Stomach (tissue), 9 donors: ENCODE results near the gene FES. TPM values are rescaled to one million over a fixed set of nuclear protein-coding genes. Genes with fewer than 3 reads are reported as not detected.

Experiments used
- DNase-seq, 2 donors: peaks; one replicate each; pipeline versions ENCODE4 v3.0.0 to v3.0.0-alpha.2; 2013 to 2019
- H3K27ac ChIP-seq, 5 donors: fragments of 200-600 bp in 4 of 5; sonication (generic) in 4 of 5; one replicate each; pipeline ENCODE4 v1.5.1; 2013 to 2019; ENCODE audit warnings: mild to moderate bottlenecking in 1 of 5, moderate library complexity in 1 of 5
- H3K27me3 ChIP-seq, 3 donors: fragments of 200-600 bp; sonication (generic); one replicate each; pipeline ENCODE4 v1.5.1; 2017 to 2019; ENCODE audit warnings: mixed run types in 1 of 3
- H3K36me3 ChIP-seq, 4 donors: fragments of 200-600 bp; sonication (generic); 1 replicate in 3 of 4; 2 replicates in 1 of 4; pipeline ENCODE4 v1.5.1; 2016 to 2019
- H3K4me1 ChIP-seq, 4 donors: fragments of 200-600 bp; sonication (generic); one replicate each; pipeline ENCODE4 v1.5.1; 2016 to 2019
- H3K4me3 ChIP-seq, 4 donors: fragments of 200-600 bp; sonication (generic) in 3 of 4; one replicate each; pipeline ENCODE4 v1.5.1; 2016 to 2019; ENCODE audit warnings: mild to moderate bottlenecking in 1 of 4
- H3K9me3 ChIP-seq, 4 donors: fragments of 200-600 bp; sonication (generic); one replicate each; pipeline ENCODE4 v1.5.1; 2016 to 2019
- EP300 ChIP-seq: sonication (generic); formaldehyde crosslinking; IDR thresholded peaks from one replicate; pipeline ENCODE4 v1.6.1; 2017; ENCODE audit warnings: antibody characterized with exemption
- POLR2A ChIP-seq, 4 donors: fragments of 450-650 bp; IDR thresholded peaks; one replicate each; pipeline ENCODE4 v1.6.1; 2016; ENCODE audit warnings: antibody characterized with exemption in 4 of 4, control low read depth in 2 of 4, mild to moderate bottlenecking in 1 of 4, moderate library complexity in 1 of 4
- POLR2AphosphoS5 ChIP-seq, 3 donors: sonication (generic); formaldehyde crosslinking; IDR thresholded peaks; one replicate each; pipeline ENCODE4 v1.6.1; 2016; ENCODE audit warnings: antibody characterized with exemption in 3 of 3
- WGBS, 5 donors: extraction: QIAGEN DNeasy Blood & Tissue Kit in 3 of 5; methylation state at CpG; one replicate each; pipeline versions ENCODE4 v1.1.5 to v1.1.7; 2013 to 2018; 5-methylcytosine and 5-hydroxymethylcytosine counted together
- intact Hi-C: fragments of 100-400 bp; cut with DNase I; formaldehyde crosslinking; loops from one replicate; pipeline ENCODE4 v1.15.1; 2023; ENCODE audit warnings: low total_unique reads
- polyA plus RNA-seq, 3 donors: library from polyadenylated mRNA; stranded (reverse); fragments of 200-250 nt; gene quantifications; one replicate each; pipeline ENCODE4 v1.2.3, GENCODE V29; 2013
- total RNA-seq, 5 donors: library from RNA; depleted of rRNA; stranded (reverse); fragments of >200 nt; gene quantifications; one replicate each; pipeline versions ENCODE4 v1.1.0 to v1.2.3, GENCODE V29; 2014 to 2016
- TF ChIP-seq, protein P1 (sequence below), 7 experiments: fragments of 450-650 bp in 4 of 7; fragments of 200-600 bp in 3 of 7; sonication (generic) in 3 of 7; IDR thresholded peaks; one replicate each; pipeline ENCODE4 v1.5.1; 2016 to 2019; ENCODE audit warnings: antibody characterized with exemption in 7 of 7, control low read depth in 2 of 7, mild to moderate bottlenecking in 1 of 7
- donor health status: healthy with polysubstance abuse.
- donor health status: Bipolar disorder and iron deficiency.
- donor health status: healthy.

Gene FES
- total and polyA plus RNA-seq, 8 donors, result 8.0 to 49.1 (median 19.2) TPM

DNA sequence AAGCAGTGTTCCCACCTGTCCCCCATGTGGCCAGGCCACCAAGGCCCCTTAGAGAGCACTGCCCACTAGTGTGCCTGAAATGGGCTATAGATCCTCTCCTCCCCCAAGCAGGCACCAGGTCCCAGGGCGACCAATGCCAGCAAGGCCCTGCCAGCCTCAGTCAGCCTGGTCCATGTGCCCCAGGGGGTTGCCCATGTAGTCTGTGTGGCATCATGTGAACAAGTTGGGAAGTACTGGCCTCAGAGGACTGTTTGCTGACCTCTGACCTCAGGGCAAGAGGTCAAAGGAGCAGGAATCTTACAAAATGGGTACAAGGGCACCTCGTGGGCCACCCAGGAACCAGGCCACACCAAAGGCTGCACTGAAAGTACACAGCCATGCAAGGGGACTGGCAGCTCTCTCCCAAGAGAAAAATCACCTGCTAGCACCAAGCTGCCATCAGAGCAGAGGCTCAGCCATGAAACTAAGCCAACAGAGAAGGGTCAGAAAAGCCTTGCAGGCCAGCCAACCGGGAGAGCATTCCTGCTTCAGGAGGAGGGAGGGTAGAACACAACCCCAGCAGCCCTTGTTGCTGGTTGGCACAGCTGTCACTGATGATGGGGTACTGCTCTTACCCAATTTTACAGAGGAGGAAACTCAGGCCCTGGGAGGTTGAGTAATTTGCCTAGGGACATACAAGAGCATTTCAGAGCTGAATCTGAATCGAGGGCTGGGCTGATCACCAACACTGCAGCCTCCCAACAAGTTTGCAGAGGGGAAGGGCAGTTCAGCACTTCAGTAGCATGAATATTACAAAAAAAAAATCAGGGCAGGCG is 21.1 kb upstream of the FES start:
- Histone ChIP-seq H3K4me3 (no peak overlapping the region), H3K36me3 (no peaks in the 10 kb centered on the region), H3K27ac (peak overlapping the region in 2 of 5 donors; percentile 31 to 43), H3K4me1 (peaks cover 0 to 24% (median 0%) of the 10 kb centered on the region in 4 donors), H3K9me3 (no peaks in the 10 kb centered on the region), H3K27me3 (no peaks in the 10 kb centered on the region)
- no peak for TF ChIP-seq POLR2AphosphoS5 (IDR thresholded peaks at IDR 0.05)
- TF ChIP-seq, protein P1, sequence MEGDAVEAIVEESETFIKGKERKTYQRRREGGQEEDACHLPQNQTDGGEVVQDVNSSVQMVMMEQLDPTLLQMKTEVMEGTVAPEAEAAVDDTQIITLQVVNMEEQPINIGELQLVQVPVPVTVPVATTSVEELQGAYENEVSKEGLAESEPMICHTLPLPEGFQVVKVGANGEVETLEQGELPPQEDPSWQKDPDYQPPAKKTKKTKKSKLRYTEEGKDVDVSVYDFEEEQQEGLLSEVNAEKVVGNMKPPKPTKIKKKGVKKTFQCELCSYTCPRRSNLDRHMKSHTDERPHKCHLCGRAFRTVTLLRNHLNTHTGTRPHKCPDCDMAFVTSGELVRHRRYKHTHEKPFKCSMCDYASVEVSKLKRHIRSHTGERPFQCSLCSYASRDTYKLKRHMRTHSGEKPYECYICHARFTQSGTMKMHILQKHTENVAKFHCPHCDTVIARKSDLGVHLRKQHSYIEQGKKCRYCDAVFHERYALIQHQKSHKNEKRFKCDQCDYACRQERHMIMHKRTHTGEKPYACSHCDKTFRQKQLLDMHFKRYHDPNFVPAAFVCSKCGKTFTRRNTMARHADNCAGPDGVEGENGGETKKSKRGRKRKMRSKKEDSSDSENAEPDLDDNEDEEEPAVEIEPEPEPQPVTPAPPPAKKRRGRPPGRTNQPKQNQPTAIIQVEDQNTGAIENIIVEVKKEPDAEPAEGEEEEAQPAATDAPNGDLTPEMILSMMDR (IDR thresholded peaks at IDR 0.05), result no peak
- TF ChIP-seq EP300, result no peak
- no peak for TF ChIP-seq POLR2A (IDR thresholded peaks at IDR 0.05)
- WGBS, 5 donors, result 67 to 85% (median 70%) methylated on average over 5 of the region's 5 CpGs
- no peak for DNase-seq
- intact Hi-C loops, result no loop called here

DNA sequence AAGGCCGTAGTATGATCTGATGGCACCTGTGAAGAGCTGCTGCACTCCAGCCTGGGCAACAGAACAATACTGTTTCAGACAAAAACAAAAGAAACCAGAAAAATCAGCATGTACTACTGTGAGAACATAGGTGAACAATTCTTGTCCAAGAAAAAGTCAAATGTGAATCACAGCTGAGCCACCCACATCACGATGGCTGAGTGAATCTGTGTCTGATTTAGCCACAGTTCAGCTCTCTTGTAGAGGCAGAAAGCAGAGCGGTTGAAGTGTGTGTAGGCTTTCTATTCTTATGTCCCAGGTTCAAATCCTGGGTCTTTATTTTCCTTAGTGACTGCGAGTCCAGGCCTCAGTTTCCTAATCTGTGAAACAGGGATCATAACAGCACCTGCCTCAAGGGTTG is 20.3 kb upstream of the FES start:
- TF ChIP-seq EP300, result no peak
- TF ChIP-seq POLR2A (IDR thresholded peaks at IDR 0.05), result no peak
- TF ChIP-seq POLR2AphosphoS5 (IDR thresholded peaks at IDR 0.05), result no peak
- TF ChIP-seq, protein P1 (IDR thresholded peaks at IDR 0.05), result no peak
- Histone ChIP-seq H3K4me1 (peaks cover under 1 to 27% (median 4%) of the 10 kb centered on the region in 4 donors), H3K27ac (peak overlapping the region in 1 of 5 donors; percentile 43), H3K9me3 (no peaks in the 10 kb centered on the region), H3K36me3 (no peaks in the 10 kb centered on the region), H3K4me3 (no peak overlapping the region), H3K27me3 (no peaks in the 10 kb centered on the region)
- intact Hi-C loops, result no loop called here
- no peak for DNase-seq
- 86 to 92% (median 92%) methylated on average over 4 of the region's 4 CpGs for WGBS, 5 donors

DNA sequence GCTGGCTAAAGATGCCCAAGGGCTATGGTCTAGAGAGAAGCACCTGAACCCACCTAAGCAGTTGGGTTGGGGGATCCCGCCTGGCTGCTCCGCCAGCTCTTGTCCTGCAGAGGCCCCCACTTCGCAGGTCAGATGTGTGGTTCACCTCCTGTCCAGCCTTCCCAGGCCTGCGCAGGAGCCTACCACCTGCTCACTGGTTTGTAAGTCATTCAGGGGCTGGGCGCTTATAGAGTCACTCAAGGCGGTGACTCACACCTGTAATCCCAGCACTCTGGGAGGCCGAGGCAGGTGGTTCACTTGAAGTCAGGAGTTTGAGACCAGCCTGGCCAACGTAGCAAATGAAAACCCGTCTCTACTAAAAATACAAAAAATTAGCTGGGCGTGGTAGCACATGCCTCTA is 19.8 kb upstream of the FES start:
- Histone ChIP-seq H3K4me3 (no peak overlapping the region), H3K9me3 (no peaks in the 10 kb centered on the region), H3K36me3 (no peaks in the 10 kb centered on the region), H3K4me1 (peaks cover 6 to 28% (median 9%) of the 10 kb centered on the region in 4 donors), H3K27ac (no peak overlapping the region), H3K27me3 (no peaks in the 10 kb centered on the region)
- TF ChIP-seq EP300 (no peak), POLR2A (IDR thresholded peaks at IDR 0.05) (no peak), POLR2AphosphoS5 (IDR thresholded peaks at IDR 0.05) (no peak)
- TF ChIP-seq, protein P1 (IDR thresholded peaks at IDR 0.05), result no peak
- no peak for DNase-seq
- WGBS, 5 donors, result 89 to 95% (median 91%) methylated on average over 7 to 10 of the region's 10 CpGs
- intact Hi-C loops, result no loop called here

DNA sequence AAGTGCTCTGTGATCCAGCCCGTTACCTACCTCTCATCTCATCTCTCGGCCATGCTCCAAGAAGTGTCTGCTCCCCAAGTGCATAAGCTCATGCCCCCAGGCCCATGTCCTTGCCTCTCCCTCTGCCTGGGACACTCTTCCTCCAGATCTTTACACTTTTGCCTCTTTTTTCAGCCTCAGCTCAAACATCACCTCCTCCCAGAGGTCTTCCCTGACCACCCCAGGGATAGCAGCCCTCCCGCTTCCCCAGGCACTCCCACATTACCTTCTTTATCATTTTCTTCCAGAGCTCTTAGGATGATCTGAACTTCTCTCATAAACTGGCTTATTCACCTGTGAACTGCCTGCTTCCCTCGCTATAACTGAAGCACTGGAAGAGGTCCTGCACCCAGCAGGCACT is 18.6 kb upstream of the FES start:
- WGBS, 5 donors, result 86 to 92% (median 89%) methylated on average over 4 of the region's 4 CpGs
- H3K36me3 ChIP-seq, result no peaks in the 10 kb centered on the region
- peaks cover 18 to 30% (median 21%) of the 10 kb centered on the region in 4 donors for H3K4me1 ChIP-seq
- no peak overlapping the region for H3K4me3 ChIP-seq
- H3K27me3 ChIP-seq, result no peaks in the 10 kb centered on the region
- no peak overlapping the region for H3K27ac ChIP-seq
- no peak for DNase-seq
- intact Hi-C loops, result no loop called here
- H3K9me3 ChIP-seq, result no peaks in the 10 kb centered on the region
- TF ChIP-seq, protein P1 (IDR thresholded peaks at IDR 0.05), result no peak
- no peak for TF ChIP-seq POLR2AphosphoS5 (IDR thresholded peaks at IDR 0.05)
- TF ChIP-seq POLR2A (IDR thresholded peaks at IDR 0.05), result no peak
- no peak for TF ChIP-seq EP300
